Measurements from ENCODE around the gene GPI. TPM values are rescaled to one million over a fixed set of nuclear protein-coding genes. Genes with fewer than 3 reads are reported as not detected.
A peak's percentile ranks its signal among the peaks of the same experiment; 100 is the strongest.

The GPI gene
- total and polyA plus RNA-seq, 9 of the 15 experiments (the other 6 are each of a cell fraction or from before 2014, with no cell fraction given): 88.3 to 358 (median 122) TPM

GRCh38 chr19:34359140-34359953 lies 5.6 kb upstream of the GPI start:
- intact Hi-C loops (cut with micrococcal nuclease): loop anchor here (2.0 to 10.0 kb wide), 2 partner anchors 45 to 145 kb away; partner anchors contain the start of gene PDCD2L
- no peaks in the 10 kb centered on the region for H3K9me3 ChIP-seq (replicated peaks; ENCODE audit: control insufficient read depth, insufficient read depth, low read depth, low read length)
- ATAC-seq: peak; percentile 97
- peak; percentile 98 to 99 (median 99) for DNase-seq (ENCODE audit: extremely low read depth in 1 of 4, low spot score in 3 of 4)
- peak; percentile 93 for FAIRE-seq
- H3K9ac ChIP-seq (ENCODE audit: insufficient read depth in 1 of 2, low read depth in 2 of 2, low read length in 2 of 2): peak overlapping the region; percentile 76 to 90
- 4% methylated on average over 50 of the region's 61 CpGs for WGBS (ENCODE audit: insufficient coverage, low coverage, missing lambda C conversion rate)
- H2AFZ ChIP-seq (ENCODE audit: low read depth, low read length): peak overlapping the region; percentile 94
- H3K79me2 ChIP-seq (ENCODE audit: control insufficient read depth, insufficient read depth, low read length): no peaks in the 10 kb centered on the region; the same call in 1 of the 3 replicates
- H3K4me1 ChIP-seq (replicated peaks in 1 of 2; ENCODE audit: control insufficient read depth in 2 of 2, insufficient read depth in 2 of 2, low read length in 2 of 2): peaks cover 40 to 46% of the 10 kb centered on the region in 2 experiments
- peak overlapping the region; percentile 95 for H3K4me2 ChIP-seq (ENCODE audit: insufficient read depth, low read length)
- no TSS peak for BruUV-seq (replicated peaks)
- H3K27ac ChIP-seq (ENCODE audit: extremely low read depth, low read depth, low read length): peak overlapping the region; percentile 85
- H3K36me3 ChIP-seq (ENCODE audit: control insufficient read depth, insufficient read depth, low read length): peaks cover 5% of the 10 kb centered on the region; the same call in 2 of the 3 replicates
- H3K9me1 ChIP-seq (ENCODE audit: control insufficient read depth, insufficient read depth, low read length): peaks cover 3% of the 10 kb centered on the region
- no peaks in the 10 kb centered on the region for H4K20me1 ChIP-seq (replicated peaks; ENCODE audit: control insufficient read depth, insufficient read depth, low read length)
- CTCF ChIA-PET (ENCODE audit: low intra/inter-chr PET ratio): no interaction called here
- in situ Hi-C loops (cut with MboI): no loop called here
- POLR2A ChIA-PET: interaction anchor here (0.6 to 1.4 kb wide), 8 partner anchors 10 to 120 kb away, joined by 3 to 5 read pairs (median 4); no protein-coding TSS in a partner anchor
- peak overlapping the region; percentile 48 for H3K4me3 ChIP-seq
- H3K27me3 ChIP-seq (ENCODE audit: control insufficient read depth in 2 of 2, insufficient read depth in 2 of 2, low read length in 2 of 2): no peaks in the 10 kb centered on the region
- TF ChIP-seq GTF2B (IDR thresholded peaks at IDR 0.05; ENCODE audit: extremely low read depth, insufficient read length) (no peak), ZNF764 (CRISPR knock-in tag; IDR thresholded peaks at IDR 0.05; ENCODE audit: low read depth) (no peak), ELF2 (CRISPR knock-in tag; IDR thresholded peaks at IDR 0.05) (0 out of 2 replicates have a peak, but pooled peaks have one; percentile 19), ZNF121 (CRISPR knock-in tag; conservative IDR thresholded peaks at IDR 0.05) (no peak), ZFP1 (CRISPR knock-in tag; IDR thresholded peaks at IDR 0.05) (no peak), FOSL1 (tag; conservative IDR thresholded peaks at IDR 0.05) (no peak; the same call in none of the 2 replicates), TCF3 (CRISPR knock-in tag; IDR thresholded peaks at IDR 0.05) (0 out of 2 replicates have a peak, but pooled peaks have one; percentile 44), SMC3 (conservative IDR thresholded peaks at IDR 0.05; ENCODE audit: insufficient read depth, low read depth, low read length) (no peak), NONO (IDR thresholded peaks at IDR 0.05; ENCODE audit: low read depth in 2 of 2, low read length in 1 of 2) (0 out of 4 replicates have a peak, but pooled peaks of 1 of the 2 experiments have one; percentile 42), HBP1 (CRISPR knock-in tag; IDR thresholded peaks at IDR 0.05) (no peak), ZNF184 (CRISPR knock-in tag; IDR thresholded peaks at IDR 0.05) (no peak), ZNF507 (tag; conservative IDR thresholded peaks at IDR 0.05) (no peak), CHD4 (IDR thresholded peaks at IDR 0.05; ENCODE audit: insufficient read depth, insufficient replicate concordance, low read depth, low read length, poor library complexity, severe bottlenecking) (no peak), ZFP91 (CRISPR knock-in tag; IDR thresholded peaks at IDR 0.05) (no peak), NR0B1 (IDR thresholded peaks at IDR 0.05; ENCODE audit: partially characterized antibody) (no peak)

Data from K562 (cell line).